Suprapubic skin (tissue), 4 donors: ENCODE measurements around the gene PRKN. TPM values are rescaled to one million over a fixed set of nuclear protein-coding genes. Genes with fewer than 3 reads are reported as not detected.

ENCODE experiments used
- DNase-seq, 2 donors: peaks; one replicate each; pipeline ENCODE4 v3.0.0-alpha.2; 2019; ENCODE audit warnings: low spot score in 2 of 2
- H3K27ac ChIP-seq: fragments of 200-600 bp; sonication (generic); one replicate; pipeline ENCODE4 v1.5.1; 2019
- H3K27me3 ChIP-seq: fragments of 200-600 bp; sonication (generic); one replicate; pipeline ENCODE4 v1.5.1; 2019
- H3K36me3 ChIP-seq: fragments of 200-600 bp; sonication (generic); one replicate; pipeline ENCODE4 v1.5.1; 2019
- H3K4me1 ChIP-seq: fragments of 200-600 bp; sonication (generic); one replicate; pipeline ENCODE4 v1.5.1; 2019
- H3K4me3 ChIP-seq: fragments of 200-600 bp; sonication (generic); one replicate; pipeline ENCODE4 v1.5.1; 2019; ENCODE audit warnings: mild to moderate bottlenecking
- H3K9me3 ChIP-seq: fragments of 200-600 bp; sonication (generic); one replicate; pipeline ENCODE4 v1.5.1; 2019
- CTCF ChIP-seq, 2 donors: fragments of 200-600 bp in 1 of 2; fragments of 450-650 bp in 1 of 2; sonication (generic) in 1 of 2; IDR thresholded peaks; one replicate each; pipeline ENCODE4 v1.5.1; 2016 to 2019; ENCODE audit warnings: antibody characterized with exemption in 2 of 2, mild to moderate bottlenecking in 1 of 2, moderate library complexity in 1 of 2
- EP300 ChIP-seq: sonication (generic); formaldehyde crosslinking; IDR thresholded peaks from one replicate; pipeline ENCODE4 v1.6.1; 2017; ENCODE audit warnings: antibody characterized with exemption
- POLR2A ChIP-seq, 2 donors: fragments of 450-650 bp; IDR thresholded peaks; one replicate each; pipeline ENCODE4 v1.6.1; 2017; ENCODE audit warnings: antibody characterized with exemption in 2 of 2, mild to moderate bottlenecking in 2 of 2, moderate library complexity in 2 of 2
- POLR2AphosphoS5 ChIP-seq, 3 donors: sonication (generic); formaldehyde crosslinking; IDR thresholded peaks; one replicate each; pipeline ENCODE4 v1.6.1; 2017; ENCODE audit warnings: antibody characterized with exemption in 3 of 3
- WGBS: methylation state at CpG from one replicate; pipeline ENCODE4 v1.1.5; 2018; 5-methylcytosine and 5-hydroxymethylcytosine counted together
- total RNA-seq, 4 donors: library from RNA; depleted of rRNA; stranded (reverse); fragments of >200 nt; gene quantifications; one replicate each; pipeline ENCODE4 v1.1.0, GENCODE V29; 2016

Gene PRKN
- total RNA-seq, 4 donors from 2014 or later = 7.2 to 22.8 (median 14.4) TPM

- Histone ChIP-seq H3K27ac (no peak overlapping the region), H3K9me3 (no peaks in the 10 kb centered on the region), H3K4me1 (no peaks in the 10 kb centered on the region), H3K4me3 (no peak overlapping the region), H3K27me3 (no peaks in the 10 kb centered on the region), H3K36me3 (no peaks in the 10 kb centered on the region)
- no peak for TF ChIP-seq POLR2AphosphoS5 (IDR thresholded peaks at IDR 0.05)
- TF ChIP-seq CTCF (IDR thresholded peaks at IDR 0.05) = no peak
- 100% methylated on average over 1 of the region's 1 CpG for WGBS
- DNase-seq = no peak
Measured at GRCh38 chr6:162640756-162641155, 86.8 kb downstream of the PRKN start.

GRCh38 chr6:162639951-162640350, 87.6 kb downstream of the PRKN start:
- WGBS = 67% methylated on average over 2 of the region's 2 CpGs
- no peaks in the 10 kb centered on the region for H3K27me3 ChIP-seq

GRCh38 chr6:162638931-162639574, 88.5 kb downstream of the PRKN start:
- no peaks in the 10 kb centered on the region for H3K9me3 ChIP-seq
- H3K4me1 ChIP-seq = no peaks in the 10 kb centered on the region
- DNase-seq = no peak
- H3K27me3 ChIP-seq = no peaks in the 10 kb centered on the region
- H3K4me3 ChIP-seq = no peak overlapping the region
- TF ChIP-seq POLR2AphosphoS5 (IDR thresholded peaks at IDR 0.05) (no peak), CTCF (IDR thresholded peaks at IDR 0.05) (no peak), EP300 (no peak)
- H3K27ac ChIP-seq = no peak overlapping the region
- WGBS = 68% methylated on average over 7 of the region's 7 CpGs
- no peaks in the 10 kb centered on the region for H3K36me3 ChIP-seq

More at GRCh38 chr6:162639951-162640350, 87.6 kb downstream of the PRKN start:
- Histone ChIP-seq H3K36me3 (no peaks in the 10 kb centered on the region), H3K4me3 (no peak overlapping the region), H3K4me1 (no peaks in the 10 kb centered on the region), H3K27ac (no peak overlapping the region), H3K9me3 (no peaks in the 10 kb centered on the region)
- TF ChIP-seq POLR2A (IDR thresholded peaks at IDR 0.05) (no peak), CTCF (IDR thresholded peaks at IDR 0.05) (no peak), EP300 (no peak), POLR2AphosphoS5 (IDR thresholded peaks at IDR 0.05) (no peak)
- DNase-seq = no peak

- no peak for DNase-seq
- Histone ChIP-seq H3K27me3 (no peaks in the 10 kb centered on the region), H3K36me3 (no peaks in the 10 kb centered on the region), H3K4me1 (no peaks in the 10 kb centered on the region), H3K9me3 (no peaks in the 10 kb centered on the region), H3K27ac (no peak overlapping the region), H3K4me3 (no peak overlapping the region)
- TF ChIP-seq POLR2AphosphoS5 (IDR thresholded peaks at IDR 0.05) = no peak
- no peak for TF ChIP-seq POLR2A (IDR thresholded peaks at IDR 0.05)
- TF ChIP-seq EP300 = no peak
- TF ChIP-seq CTCF (IDR thresholded peaks at IDR 0.05) = no peak
- 96% methylated on average over 2 of the region's 2 CpGs for WGBS
Measured at GRCh38 chr6:162637317-162637716, 90.2 kb downstream of the PRKN start.

- Histone ChIP-seq H3K4me1 (no peaks in the 10 kb centered on the region), H3K4me3 (no peak overlapping the region), H3K27ac (no peak overlapping the region), H3K36me3 (no peaks in the 10 kb centered on the region), H3K27me3 (no peaks in the 10 kb centered on the region), H3K9me3 (no peaks in the 10 kb centered on the region)
- TF ChIP-seq EP300 = no peak
- TF ChIP-seq POLR2A (IDR thresholded peaks at IDR 0.05) = no peak
- no peak for TF ChIP-seq CTCF (IDR thresholded peaks at IDR 0.05)
- no peak for TF ChIP-seq POLR2AphosphoS5 (IDR thresholded peaks at IDR 0.05)
- DNase-seq = no peak
Measured at GRCh38 chr6:162636167-162636566, 91.4 kb downstream of the PRKN start.
